CD4-positive, alpha-beta T cell treated with Interleukin-15 for 4 hours (primary cell): Measurements from ENCODE around the gene MMEL1.

Experiments
- DNase-seq: peaks from one replicate; pipeline ENCODE4 v3.0.0-alpha.2; 2020; ENCODE audit warnings: low spot score

Gene MMEL1

DNA sequence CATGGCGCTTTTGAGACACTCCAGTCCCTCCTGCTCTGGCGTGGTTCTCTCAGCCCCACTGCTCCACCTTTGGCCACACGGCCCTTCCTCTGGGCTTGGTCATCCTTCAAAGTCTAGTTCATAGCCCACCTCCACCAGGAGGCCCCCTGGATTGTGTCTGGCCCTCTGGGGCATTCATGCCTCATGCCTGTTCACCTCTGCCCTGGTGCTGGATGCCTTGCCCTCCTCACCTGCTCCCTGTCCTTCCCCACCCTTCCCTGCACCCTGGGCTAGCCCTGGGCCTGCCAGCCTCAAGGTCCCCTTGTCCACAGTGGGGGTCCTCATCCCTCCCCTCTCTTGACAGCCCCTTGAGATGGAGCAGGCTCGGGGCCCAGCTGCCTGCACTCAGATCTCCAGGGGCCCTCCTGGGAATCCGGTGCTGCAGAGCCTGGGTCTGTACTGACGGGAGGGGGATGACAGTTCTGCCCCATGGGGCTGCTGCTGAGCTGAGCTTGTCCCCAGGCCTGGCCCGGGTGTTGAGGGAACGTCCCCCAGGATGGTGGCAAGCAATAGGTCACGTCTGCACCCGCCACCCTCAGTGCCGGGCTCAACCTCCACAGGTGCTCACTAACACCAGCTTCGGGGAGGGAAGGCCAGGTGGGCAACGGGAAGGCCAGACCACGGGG is 27.8 kb downstream of the MMEL1 start:
- no peak for DNase-seq

DNA sequence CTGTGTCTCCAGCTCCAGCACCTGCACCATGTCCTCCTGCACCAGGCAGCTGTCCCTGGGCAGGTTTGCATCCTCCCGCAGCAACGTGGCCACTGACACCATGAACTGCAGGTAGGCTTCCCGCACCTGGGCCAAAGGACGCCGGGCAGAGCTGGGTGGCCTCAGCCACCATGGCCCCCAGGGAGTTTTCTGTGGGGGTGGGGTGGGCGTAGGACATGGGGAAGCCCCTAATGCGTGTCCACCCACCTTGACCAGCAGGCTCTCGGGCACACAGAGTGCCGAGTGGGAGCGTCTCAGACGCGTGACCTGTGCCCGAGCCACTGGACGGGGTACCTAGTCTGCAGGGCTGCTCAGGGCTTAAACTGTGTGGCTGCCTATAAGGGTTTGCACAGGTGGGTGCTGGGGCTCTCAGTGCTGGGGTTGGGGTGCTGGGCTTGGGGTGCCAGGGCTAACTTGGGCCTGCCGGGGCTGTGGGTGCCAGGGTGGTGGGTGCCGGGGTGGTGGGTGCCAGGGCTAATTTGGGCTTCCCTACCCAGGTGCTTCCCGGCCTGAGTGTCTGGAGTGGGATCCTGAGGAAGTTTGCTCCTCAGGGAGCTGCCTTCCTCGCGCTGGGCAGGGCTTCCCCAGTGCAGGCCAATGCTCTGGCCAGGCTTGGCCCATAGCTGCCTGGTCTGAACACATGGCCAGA is 28.5 kb downstream of the MMEL1 start:
- no peak for DNase-seq

DNA sequence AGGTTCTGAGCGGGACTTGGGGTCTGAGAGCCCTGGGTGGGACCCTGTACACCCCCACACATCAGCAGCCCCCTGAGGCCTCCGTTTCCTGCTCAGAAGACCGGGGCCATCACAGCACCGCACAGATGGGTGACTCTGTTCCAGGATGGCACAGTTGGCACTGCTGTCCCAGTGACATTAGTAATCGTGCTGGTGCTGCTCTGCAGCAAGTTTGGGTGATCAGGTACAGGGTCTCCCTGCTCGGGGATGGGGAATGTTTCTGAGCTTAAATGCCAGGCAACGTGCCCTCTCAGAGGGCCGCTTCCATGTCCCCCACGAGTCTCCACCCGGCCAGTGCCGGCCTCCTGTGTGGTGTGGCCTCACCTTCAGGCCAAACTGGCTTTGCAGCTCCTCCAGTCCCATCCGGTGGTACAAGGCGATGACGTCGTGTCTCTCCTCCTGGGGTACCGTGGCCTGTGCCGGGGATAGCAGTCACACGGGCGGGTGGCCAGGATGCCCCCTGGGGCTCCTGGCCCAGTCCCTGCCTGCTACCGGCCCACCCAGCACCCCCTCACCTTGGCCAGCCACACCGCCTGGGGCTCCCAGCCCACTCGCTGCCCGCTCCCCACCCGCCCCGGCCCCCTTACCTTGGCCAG is 29.2 kb downstream of the MMEL1 start:
- DNase-seq = no peak

DNA sequence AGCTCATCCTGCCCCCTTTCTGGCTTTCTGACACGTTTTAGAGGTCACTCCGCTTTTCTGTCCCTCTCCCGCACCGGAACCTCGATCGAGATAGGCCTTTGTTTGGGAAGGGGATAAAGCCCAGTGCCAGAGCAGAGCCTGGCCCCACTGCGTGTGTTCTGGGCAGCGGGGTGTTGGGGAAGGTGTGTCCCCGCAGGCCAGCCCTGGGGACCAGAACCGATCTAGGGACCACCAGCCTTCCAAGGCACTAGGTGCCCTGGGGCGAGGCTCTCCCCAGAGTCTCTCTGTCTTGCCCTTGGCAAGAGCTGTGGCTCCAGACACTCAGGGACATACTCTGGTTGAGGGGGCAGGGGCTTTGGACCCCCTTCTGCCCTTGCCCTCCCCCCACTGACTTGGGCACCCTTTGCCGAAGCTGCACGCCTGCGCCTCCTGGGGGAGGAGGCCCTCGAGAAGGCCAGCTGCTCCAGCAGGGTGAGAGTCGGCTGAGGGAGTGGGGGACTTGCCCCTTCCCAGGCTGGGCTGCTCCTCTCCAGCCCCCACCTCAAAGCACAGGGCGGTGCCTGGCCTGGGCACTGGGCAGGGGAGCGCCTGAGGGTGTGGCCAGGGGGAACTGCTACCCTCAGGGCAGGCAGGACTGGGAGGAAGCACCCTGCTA is 29.8 kb downstream of the MMEL1 start:
- no peak for DNase-seq

DNA sequence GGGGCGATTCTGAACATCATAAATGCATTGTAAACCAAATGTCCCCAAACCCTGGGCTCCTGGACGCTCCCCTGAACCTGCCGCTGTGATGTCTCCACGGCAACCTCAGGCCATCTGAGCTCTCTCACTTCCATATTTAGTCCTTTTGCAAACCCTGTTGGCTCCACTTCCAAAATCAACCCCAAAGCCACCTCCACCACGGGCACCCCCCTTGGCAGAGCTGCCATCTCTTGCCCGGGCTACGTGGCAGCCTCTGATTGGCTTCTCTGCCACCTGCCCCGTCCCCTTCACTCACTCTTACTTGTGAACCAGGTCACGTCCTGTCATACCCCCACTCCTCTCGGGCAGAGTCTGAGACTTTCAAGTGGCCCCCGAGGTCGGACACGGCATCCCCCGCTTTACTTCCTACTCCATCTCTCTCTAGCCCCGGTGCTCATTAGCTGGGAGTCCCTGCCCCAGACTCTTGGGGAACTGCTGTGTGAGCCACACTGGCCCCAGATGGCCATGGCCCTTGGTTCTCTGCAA is 30.4 kb downstream of the MMEL1 start:
- DNase-seq = no peak

DNA sequence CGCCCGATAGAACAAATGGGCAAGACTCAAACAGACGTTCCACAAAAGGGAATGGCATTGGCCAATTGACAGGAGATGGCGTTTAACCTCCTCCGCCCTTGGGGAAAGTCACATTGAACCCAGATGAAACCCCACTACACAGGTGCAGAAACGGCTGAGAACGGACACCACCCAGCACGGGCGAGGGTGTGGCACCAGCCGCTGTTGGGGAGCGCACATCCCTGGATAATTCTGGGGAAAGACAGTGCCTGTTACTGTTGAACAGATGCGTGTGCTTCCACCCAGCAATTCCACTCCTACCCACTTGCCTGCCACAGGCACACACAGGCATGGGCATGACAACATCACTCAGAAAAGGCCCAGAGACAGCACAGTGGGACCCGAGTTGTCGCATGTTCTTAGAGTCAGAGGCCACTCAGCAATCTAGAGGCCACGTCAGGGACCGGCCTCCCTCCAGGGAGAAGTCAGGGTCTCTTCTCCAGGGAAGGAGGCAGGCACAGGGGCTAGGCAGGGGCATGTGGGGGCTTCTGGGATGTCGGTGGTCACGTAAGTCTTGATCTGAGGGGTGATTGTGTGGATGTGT is 31.0 kb downstream of the MMEL1 start:
- no peak for DNase-seq

DNA sequence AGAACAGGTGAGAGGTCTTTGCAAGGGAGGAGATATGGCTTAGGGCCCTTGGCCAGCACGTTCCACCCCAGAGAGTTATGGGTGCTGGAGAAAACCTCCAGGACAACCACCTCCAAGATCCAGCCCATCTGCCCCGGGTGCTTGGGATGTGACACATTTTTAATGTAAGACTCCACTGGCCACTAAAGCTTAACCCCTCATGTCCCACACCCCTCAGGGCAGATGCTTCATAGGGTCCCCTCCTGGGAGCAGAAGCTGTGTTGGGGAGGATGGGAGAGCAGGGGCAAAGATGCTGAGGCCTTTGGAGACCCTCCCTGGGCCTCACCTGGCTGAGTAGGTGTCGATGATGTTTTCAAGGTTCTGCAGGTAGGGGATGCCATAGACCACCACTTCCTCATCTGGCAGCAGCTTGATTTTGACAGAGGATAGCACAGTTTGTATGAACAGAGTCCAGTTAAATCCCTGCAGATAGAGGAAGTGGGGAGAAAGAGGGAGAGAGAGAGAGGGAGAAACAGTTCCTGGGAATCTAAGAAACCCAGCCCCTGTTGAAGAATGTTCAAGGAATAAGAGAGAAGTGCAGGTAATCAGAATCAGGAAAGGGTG is 34.4 kb downstream of the MMEL1 start:
- no peak for DNase-seq

DNA sequence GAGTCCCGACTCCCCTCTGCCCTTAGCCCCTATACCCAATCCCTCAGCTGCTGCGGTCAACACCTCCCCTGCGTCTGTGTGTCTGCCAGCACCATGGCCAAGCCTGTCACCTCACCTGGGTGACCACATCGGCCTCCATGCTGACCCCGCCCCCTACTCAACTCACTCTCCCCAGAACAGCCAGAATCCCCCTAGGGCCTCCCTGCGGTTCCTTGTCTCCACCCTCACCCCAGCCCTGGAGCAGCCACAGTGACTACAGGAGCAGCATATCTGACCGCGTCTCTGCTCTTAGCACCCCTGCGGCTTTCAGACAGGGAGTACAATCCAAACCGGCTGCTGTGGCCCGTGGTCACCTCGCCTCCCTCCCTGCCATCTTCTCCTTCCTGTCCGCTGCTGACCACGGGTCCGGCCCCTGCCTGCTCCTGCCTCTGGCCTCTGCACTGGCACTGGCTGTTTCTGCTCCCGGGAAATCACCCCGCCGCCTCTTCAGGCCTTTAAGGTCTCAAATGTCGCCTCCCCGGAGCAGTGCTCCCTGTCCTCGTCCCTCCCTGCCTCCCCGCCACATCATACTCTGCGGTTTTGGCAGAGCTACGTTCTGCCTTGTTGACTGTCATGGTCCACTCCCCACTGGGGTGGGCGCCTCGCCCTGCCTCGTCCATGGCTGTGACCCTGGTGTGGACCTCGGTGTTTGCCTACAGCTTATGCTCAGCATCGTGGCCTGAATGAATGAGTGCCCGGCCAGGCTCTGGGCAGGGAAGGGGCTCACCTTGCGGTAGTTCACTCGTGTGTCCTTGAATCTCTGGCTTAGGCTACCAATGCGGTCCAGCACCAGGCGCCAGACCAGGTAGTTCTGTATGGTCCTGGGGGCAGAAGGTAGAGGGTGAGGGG is 35.1 kb downstream of the MMEL1 start:
- no peak for DNase-seq

DNA sequence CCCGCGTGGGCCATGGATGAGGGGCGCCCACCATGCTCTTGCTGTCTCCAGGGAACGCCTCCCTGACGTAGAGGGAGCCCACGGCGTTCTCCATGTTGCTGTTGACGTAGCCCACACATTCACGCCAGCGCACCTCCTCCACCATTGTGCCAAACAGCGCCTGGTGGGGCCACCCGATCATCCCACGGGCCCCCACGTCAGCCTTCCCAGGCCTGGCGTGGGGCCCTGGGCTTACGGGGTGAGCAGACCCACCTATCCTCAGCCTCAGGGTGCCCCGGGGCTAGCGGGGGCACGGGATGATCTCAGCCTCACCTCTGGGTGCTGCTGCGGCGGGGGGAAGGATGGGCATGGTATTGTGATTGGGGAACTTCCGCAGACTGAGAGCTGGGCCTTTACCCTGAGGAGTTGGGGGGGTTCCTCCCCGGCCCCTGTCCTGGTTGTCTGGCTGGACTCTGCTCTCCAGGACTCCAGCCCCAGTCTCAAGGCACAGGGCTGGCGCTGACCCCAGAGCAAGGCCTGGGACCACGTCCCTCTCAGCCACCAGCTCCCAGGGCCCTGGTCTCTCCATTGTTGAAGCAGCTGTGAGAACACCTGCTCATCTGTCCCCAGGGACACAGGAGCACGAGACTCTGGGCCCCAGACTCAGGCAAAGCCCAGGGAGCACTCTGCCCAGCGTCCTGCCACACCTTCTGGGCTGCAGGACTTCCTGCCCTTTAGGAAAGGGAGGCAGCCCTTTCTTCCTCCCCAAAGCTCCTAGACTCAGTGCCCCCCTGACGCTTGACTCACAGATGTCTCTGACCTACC is 36.1 kb downstream of the MMEL1 start:
- DNase-seq = no peak

DNA sequence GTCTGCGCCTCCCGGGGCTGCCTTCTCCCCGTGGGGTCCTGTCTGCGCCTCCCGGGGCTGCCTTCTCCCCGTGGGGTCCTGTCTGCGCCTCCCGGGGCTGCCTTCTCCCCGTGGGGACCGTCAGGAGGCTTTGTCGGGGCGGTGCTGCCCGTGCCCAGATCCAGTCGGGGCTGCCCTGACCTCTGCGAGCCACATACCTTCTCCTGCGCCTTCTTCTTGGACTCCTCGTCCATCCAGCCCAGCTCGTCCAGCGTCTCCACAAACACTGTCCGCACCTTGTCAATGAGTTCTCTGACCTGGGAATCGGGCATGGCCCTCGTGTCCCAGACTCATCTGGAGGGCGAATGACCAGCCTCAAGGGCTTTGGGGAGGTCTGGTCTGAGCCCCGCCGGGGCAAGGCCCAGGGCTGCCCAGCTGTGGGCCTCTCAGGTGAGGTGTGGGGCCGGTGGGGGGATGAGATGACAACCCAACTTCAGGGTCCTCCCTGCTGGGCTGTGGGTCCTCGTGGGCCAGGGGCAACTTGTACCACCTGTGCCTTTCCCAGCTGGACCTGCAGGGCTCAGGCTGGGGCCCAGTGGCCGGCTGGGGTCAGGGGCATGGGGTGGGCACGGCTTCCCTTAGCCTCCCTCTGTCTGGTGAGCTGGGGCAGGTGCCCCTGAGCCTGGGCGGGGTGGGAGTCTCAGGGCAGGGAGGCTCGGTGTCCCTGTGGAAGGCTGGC is 36.8 kb downstream of the MMEL1 start:
- DNase-seq = no peak

DNA sequence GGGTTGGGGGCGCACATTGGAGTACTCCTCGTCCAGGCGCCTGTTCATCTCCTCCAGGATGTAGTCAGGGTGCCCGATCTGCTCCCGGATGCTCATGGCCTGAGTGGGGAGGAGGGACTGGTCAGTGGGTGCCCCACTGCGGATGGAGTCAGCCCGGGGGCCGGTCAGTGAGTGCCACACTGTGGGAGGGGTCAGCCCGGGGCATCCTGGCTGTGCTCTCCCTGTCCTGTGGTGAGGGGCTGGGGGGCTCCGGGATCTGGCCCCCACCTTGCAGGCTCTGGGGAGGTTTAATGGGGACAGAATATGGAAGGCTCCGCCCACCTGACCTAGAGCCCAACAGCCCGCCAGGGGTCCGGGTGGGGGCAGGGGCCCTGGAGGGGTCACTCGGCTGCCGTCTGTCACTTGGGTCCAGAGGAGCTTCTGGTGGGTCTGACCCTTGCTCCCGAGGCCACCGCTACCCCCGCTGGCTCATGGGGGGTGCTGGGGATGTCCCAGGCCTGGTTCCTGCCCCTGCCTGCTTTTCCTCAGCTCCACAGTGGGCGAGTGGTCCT is 37.5 kb downstream of the MMEL1 start:
- DNase-seq = no peak

DNA sequence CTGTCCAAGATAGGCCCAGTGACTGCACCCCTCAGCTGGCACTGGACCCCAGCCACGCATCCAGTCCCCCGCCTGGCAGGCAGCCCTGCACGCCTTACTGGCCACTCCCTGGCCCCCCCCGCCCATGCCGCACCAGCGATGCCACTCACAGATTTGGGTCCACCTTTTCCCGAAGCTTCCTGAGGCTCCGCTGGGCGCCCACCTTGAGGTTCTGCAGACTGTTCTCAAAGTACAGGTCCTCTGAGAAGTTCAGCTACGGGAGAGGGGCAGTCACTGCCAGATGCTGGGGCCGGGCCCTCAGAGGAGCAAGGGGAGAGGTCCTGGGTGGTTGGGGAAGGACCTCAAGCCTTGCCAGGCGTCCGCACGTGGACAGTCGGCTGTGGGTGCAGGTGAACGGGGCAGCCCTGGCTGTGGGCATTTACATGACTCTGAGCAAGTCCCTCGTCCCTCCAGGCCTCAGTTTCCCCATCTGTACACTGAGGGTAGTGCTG is 38.1 kb downstream of the MMEL1 start:
- DNase-seq = no peak

DNA sequence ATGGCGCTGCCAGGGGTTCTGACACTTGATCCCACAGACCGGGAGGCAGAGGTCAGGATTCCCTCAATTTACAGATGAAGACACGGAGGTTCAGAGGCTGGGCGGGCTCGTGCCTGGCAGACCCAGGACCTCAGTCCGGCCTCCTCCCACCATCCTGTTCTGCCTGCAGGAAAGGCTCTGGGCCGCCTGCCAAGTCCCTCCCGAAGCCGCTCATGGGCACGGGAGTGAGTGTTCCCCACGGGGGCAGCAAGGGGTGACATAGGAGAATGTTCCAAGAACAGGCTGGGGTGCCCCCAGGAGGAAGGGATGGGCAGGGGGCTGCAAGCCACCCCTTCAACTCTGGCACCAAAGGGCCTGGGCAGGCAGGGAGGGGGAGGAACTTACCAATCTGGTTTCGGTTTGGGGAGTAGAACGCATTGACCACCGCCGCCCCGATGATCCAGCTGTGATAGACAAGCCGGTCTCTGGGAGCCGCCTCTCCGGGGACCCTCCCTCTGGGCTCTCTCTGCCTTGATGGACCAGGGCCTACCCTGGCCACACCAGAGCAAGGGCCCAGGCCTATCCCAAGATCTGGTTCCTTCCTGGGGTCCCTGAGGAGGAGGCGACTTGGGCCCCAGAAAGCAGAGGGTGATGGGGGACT is 38.7 kb downstream of the MMEL1 start:
- no peak for DNase-seq

DNA sequence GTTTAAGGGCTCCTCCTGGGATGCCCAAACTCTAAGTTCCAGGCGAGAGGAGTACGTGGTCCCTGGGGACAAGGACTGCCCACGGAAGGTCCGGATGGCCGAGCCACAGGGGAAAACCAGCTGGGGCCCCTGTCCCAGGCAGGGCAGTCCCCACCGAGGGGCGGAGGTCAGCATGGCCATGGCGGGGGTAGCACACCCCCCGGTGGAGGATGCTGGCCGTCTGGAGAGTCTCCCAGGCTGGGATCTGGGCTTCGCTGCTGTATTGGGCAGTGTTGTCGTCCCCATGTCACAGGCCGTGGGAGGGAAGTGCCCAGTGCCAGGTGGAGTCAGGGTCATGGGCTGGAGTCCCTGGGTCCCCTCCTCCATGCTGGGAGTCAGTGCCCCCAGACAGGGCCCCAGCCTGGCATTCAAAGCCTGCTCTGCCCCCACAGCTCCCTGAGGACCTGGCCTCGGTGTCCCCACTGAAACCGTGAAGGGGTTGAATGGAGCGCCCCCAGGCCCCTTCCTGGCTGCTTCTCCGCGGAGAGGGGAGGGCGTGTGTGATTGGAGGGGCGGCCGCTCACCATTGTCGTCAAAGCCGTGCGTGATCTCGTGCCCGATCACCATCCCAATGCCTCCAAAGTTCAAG is 39.5 kb downstream of the MMEL1 start:
- DNase-seq = no peak

DNA sequence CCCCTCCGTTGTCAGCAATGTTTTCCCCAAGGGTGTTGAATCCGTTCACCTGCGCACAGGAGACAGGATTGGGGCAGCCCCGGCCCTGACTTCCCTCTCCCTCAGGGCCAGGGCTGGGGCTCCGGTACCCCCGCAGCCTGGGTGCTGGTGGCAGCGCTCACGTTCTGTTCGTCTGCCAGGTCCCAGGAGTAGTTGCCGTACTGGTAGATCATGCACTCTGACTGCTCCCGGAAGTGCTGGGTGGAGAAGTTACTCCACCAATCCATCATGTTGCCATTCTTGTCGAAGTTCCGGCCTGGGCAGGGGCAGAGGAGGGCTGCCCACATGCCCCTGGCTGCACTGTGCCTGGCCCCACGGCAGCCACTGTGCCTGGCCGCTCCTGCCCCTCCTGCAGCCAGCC is 40.1 kb downstream of the MMEL1 start:
- DNase-seq = no peak

DNA sequence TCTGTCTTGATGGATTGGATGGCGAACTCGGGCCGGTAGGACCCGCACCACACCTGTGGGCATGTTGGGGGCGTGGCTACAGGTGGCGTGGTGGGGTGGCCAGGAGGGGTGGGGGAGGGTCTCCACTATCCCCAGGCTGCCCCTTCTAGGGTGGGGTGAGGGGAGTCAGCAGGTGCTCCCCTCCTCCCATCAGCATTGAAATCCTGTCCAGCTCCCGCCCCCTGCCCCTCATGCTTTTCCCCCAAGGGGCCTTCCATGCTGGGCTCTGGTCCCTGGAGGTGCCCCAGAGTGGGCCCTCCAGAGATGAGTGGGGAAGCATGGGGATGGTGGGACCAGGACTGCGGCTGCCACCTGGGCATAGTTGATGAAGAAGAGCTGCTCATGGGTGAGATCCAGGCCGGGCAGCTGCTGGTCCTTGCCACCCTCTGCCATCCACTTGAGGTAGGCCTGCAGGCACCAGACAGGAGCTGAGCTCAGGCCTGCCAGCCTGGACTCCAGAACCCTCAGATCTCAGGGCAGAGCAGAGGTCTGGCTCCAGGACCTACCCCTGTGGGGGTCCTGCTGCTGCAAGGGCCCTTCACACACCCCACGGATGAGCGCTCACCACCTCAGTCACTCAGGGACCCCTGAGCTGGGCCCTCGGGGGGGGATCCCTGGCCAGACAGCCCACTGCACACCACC is 41.1 kb downstream of the MMEL1 start:
- DNase-seq = no peak

DNA sequence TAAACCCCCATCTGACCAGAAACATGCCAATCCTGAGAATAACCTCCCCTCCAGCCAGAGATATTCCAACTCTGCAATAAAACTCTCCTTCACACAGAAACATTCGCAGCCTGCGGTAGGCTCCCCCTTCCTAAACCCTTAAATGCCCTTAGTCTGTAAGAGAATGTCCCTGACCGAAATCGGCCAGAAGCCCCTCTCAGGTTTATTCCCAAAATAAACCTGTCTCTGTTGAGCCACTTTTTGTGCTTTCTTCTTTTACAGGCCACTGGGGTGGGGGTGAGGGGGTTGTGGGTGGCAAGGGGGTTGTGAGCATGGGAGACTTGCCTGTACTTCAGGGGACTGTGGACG is 41.6 kb downstream of the MMEL1 start:
- no peak for DNase-seq
